ENCODE data around the gene DIS3L2.

The DIS3L2 gene

GRCh38 chr2:231923951-231924888 lies 37.3 kb upstream of the DIS3L2 start:
- H3K36me3 ChIP-seq (ENCODE audit: control insufficient read depth in 1 of 2, insufficient read depth in 2 of 2, low read length in 2 of 2), result no peaks in the 10 kb centered on the region
- H3K4me1 ChIP-seq (ENCODE audit: control insufficient read depth in 1 of 2, insufficient read depth in 2 of 2, low read length in 2 of 2), result peaks cover 0 to 26% of the 10 kb centered on the region in 2 donors
- H3K27ac ChIP-seq (ENCODE audit: low read length), result no peak overlapping the region
- H3K9me3 ChIP-seq (ENCODE audit: control insufficient read depth in 1 of 2, low read length in 2 of 2), result no peaks in the 10 kb centered on the region
- H3K4me3 ChIP-seq (ENCODE audit: low read depth in 1 of 2, low read length in 2 of 2), result peak overlapping the region in 1 of 2 donors; percentile 77
- peaks cover 30% of the 10 kb centered on the region for H3K27me3 ChIP-seq (ENCODE audit: low read depth, low read length)

DNA sequence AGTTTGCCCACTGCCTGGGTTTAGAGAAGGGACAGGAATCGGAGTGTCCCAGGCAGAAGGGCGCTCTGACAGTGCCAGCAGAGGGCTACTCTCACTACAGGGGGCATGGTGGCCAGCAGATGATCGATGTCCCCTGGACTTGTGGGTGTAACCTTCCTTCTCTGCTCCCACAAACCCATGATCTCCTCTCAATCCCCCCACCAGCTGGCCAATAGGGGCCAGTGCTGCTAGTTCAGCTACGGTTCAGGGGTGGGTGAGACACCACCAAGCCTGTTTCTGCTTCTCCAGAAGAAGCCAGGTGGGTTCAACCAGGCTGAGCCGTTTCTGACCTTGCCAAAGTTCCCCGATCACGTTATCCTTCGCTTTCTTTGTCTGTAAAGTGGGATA lies 36.6 kb upstream of the DIS3L2 start:
- H3K27me3 ChIP-seq (ENCODE audit: low read depth, low read length), result peaks cover 30% of the 10 kb centered on the region
- no peaks in the 10 kb centered on the region for H3K9me3 ChIP-seq (ENCODE audit: control insufficient read depth in 1 of 2, low read length in 2 of 2)
- no peaks in the 10 kb centered on the region for H3K36me3 ChIP-seq (ENCODE audit: control insufficient read depth in 1 of 2, insufficient read depth in 2 of 2, low read length in 2 of 2)
- peak overlapping the region; percentile 46 to 77 for H3K4me3 ChIP-seq (ENCODE audit: low read depth in 1 of 2, low read length in 2 of 2)
- H3K27ac ChIP-seq (ENCODE audit: low read length), result no peak overlapping the region
- peaks cover 0 to 30% of the 10 kb centered on the region in 2 donors for H3K4me1 ChIP-seq (ENCODE audit: control insufficient read depth in 1 of 2, insufficient read depth in 2 of 2, low read length in 2 of 2)

- Histone ChIP-seq H3K9me3 (ENCODE audit: control insufficient read depth in 1 of 2, low read length in 2 of 2) (no peaks in the 10 kb centered on the region), H3K4me1 (ENCODE audit: control insufficient read depth in 1 of 2, insufficient read depth in 2 of 2, low read length in 2 of 2) (peaks cover 0 to 30% of the 10 kb centered on the region in 2 donors), H3K27me3 (ENCODE audit: low read depth, low read length) (peaks cover 30% of the 10 kb centered on the region), H3K27ac (ENCODE audit: low read length) (no peak overlapping the region), H3K4me3 (ENCODE audit: low read depth in 1 of 2, low read length in 2 of 2) (peak overlapping the region; percentile 46 to 77), H3K36me3 (ENCODE audit: control insufficient read depth in 1 of 2, insufficient read depth in 2 of 2, low read length in 2 of 2) (no peaks in the 10 kb centered on the region)
These were observed 36.0 kb upstream of the DIS3L2 start for GRCh38 chr2:231925303-231926179.

GRCh38 chr2:231926180-231926741 lies 35.3 kb upstream of the DIS3L2 start, which contains the start of gene NPPC:
Gene NPPC (minus strand): TSS chr2:231926396. CDS start chr2:231926249, 147 bp downstream.
- peak within 1 kb of the TSS; percentile 46 to 77 for H3K4me3 ChIP-seq (ENCODE audit: low read depth in 1 of 2, low read length in 2 of 2)
- H3K27me3 ChIP-seq (ENCODE audit: low read depth, low read length), result peaks cover 30% of the 10 kb centered on the region
- peaks cover 0 to 30% of the 10 kb centered on the region in 2 donors for H3K4me1 ChIP-seq (ENCODE audit: control insufficient read depth in 1 of 2, insufficient read depth in 2 of 2, low read length in 2 of 2)
- H3K9me3 ChIP-seq (ENCODE audit: control insufficient read depth in 1 of 2, low read length in 2 of 2), result no peaks in the 10 kb centered on the region
- H3K27ac ChIP-seq (ENCODE audit: low read length), result no peak within 1 kb of the TSS
- H3K36me3 ChIP-seq (ENCODE audit: control insufficient read depth in 1 of 2, insufficient read depth in 2 of 2, low read length in 2 of 2), result no peaks in the 10 kb centered on the region

- no peaks in the 10 kb centered on the region for H3K9me3 ChIP-seq (ENCODE audit: control insufficient read depth in 1 of 2, low read length in 2 of 2)
- H3K4me3 ChIP-seq (ENCODE audit: low read depth in 1 of 2, low read length in 2 of 2), result peak overlapping the region; percentile 37 to 77
- H3K27ac ChIP-seq (ENCODE audit: low read length), result no peak overlapping the region
- H3K36me3 ChIP-seq (ENCODE audit: control insufficient read depth in 1 of 2, insufficient read depth in 2 of 2, low read length in 2 of 2), result no peaks in the 10 kb centered on the region
- H3K4me1 ChIP-seq (ENCODE audit: control insufficient read depth in 1 of 2, insufficient read depth in 2 of 2, low read length in 2 of 2), result peaks cover 0 to 30% of the 10 kb centered on the region in 2 donors
- peaks cover 30% of the 10 kb centered on the region for H3K27me3 ChIP-seq (ENCODE audit: low read depth, low read length)
These were observed 34.5 kb upstream of the DIS3L2 start for GRCh38 chr2:231926761-231927565.

DNA sequence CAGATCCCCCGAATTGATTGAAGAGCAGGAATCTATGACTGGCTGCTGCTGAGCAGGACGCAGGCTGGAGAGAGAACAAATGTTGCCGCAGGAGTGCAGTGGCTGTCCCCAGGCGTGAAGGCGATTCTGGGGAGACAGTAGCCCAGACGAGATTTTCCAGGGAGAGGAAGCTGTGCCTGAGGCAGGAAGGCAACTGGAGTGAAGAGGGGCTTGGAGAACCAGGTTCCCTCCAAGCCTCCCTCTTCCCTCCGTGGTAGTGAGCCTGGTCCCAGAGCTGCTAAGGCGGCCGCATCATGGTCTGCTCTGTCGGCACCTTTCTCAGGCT lies 34.0 kb upstream of the DIS3L2 start:
- Histone ChIP-seq H3K4me3 (ENCODE audit: low read depth in 1 of 2, low read length in 2 of 2) (no peak overlapping the region), H3K9me3 (ENCODE audit: control insufficient read depth in 1 of 2, low read length in 2 of 2) (no peaks in the 10 kb centered on the region), H3K36me3 (ENCODE audit: control insufficient read depth in 1 of 2, insufficient read depth in 2 of 2, low read length in 2 of 2) (no peaks in the 10 kb centered on the region), H3K27ac (ENCODE audit: low read length) (no peak overlapping the region), H3K4me1 (ENCODE audit: control insufficient read depth in 1 of 2, insufficient read depth in 2 of 2, low read length in 2 of 2) (peaks cover 0 to 30% of the 10 kb centered on the region in 2 donors), H3K27me3 (ENCODE audit: low read depth, low read length) (peaks cover 29% of the 10 kb centered on the region)

DNA sequence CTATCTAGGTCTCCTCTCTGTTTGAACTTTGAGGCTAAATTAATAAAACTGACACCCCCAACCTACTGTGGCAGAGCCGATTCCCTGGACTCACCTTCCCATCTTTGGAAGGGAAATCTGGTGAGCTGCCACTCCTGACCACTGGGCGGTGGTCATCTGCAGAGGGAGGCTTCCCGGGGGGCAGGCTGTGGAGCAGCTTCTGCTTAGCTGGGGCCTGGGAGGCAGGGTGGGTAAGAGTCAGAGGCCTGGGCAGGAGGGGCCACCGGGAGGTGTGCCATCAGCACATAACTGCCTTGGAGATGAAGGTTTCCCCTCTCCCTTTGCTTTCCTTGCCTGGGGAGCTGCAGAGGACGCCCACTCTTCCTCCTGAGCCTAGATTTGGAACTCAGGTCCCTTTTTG lies 33.0 kb upstream of the DIS3L2 start:
- H3K27me3 ChIP-seq (ENCODE audit: low read depth, low read length), result peaks cover 23% of the 10 kb centered on the region
- peaks cover 0 to 30% of the 10 kb centered on the region in 2 donors for H3K4me1 ChIP-seq (ENCODE audit: control insufficient read depth in 1 of 2, insufficient read depth in 2 of 2, low read length in 2 of 2)
- H3K36me3 ChIP-seq (ENCODE audit: control insufficient read depth in 1 of 2, insufficient read depth in 2 of 2, low read length in 2 of 2), result no peaks in the 10 kb centered on the region
- H3K27ac ChIP-seq (ENCODE audit: low read length), result no peak overlapping the region
- no peak overlapping the region for H3K4me3 ChIP-seq (ENCODE audit: low read depth in 1 of 2, low read length in 2 of 2)
- no peaks in the 10 kb centered on the region for H3K9me3 ChIP-seq (ENCODE audit: control insufficient read depth in 1 of 2, low read length in 2 of 2)

- Histone ChIP-seq H3K36me3 (ENCODE audit: control insufficient read depth in 1 of 2, insufficient read depth in 2 of 2, low read length in 2 of 2) (no peaks in the 10 kb centered on the region), H3K4me3 (ENCODE audit: low read depth in 1 of 2, low read length in 2 of 2) (no peak overlapping the region), H3K4me1 (ENCODE audit: control insufficient read depth in 1 of 2, insufficient read depth in 2 of 2, low read length in 2 of 2) (peaks cover 0 to 30% of the 10 kb centered on the region in 2 donors), H3K27me3 (ENCODE audit: low read depth, low read length) (peaks cover 23% of the 10 kb centered on the region), H3K27ac (ENCODE audit: low read length) (no peak overlapping the region), H3K9me3 (ENCODE audit: control insufficient read depth in 1 of 2, low read length in 2 of 2) (no peaks in the 10 kb centered on the region)
These were observed 32.4 kb upstream of the DIS3L2 start for GRCh38 chr2:231928901-231929725.

- Histone ChIP-seq H3K9me3 (ENCODE audit: control insufficient read depth in 1 of 2, low read length in 2 of 2) (no peaks in the 10 kb centered on the region), H3K4me1 (ENCODE audit: control insufficient read depth in 1 of 2, insufficient read depth in 2 of 2, low read length in 2 of 2) (peaks cover 0 to 26% of the 10 kb centered on the region in 2 donors), H3K4me3 (ENCODE audit: low read depth in 1 of 2, low read length in 2 of 2) (no peak overlapping the region), H3K27ac (ENCODE audit: low read length) (no peak overlapping the region), H3K27me3 (ENCODE audit: low read depth, low read length) (peaks cover 14% of the 10 kb centered on the region), H3K36me3 (ENCODE audit: control insufficient read depth in 1 of 2, insufficient read depth in 2 of 2, low read length in 2 of 2) (no peaks in the 10 kb centered on the region)
These were observed 31.4 kb upstream of the DIS3L2 start for GRCh38 chr2:231929961-231930592.

Data from muscle layer of duodenum (tissue), 2 donors.